Suprapubic skin (tissue), 4 donors: ENCODE results near the gene MPC1L.

Experiments
- EP300 ChIP-seq: sonication (generic); formaldehyde crosslinking; IDR thresholded peaks from one replicate; pipeline ENCODE4 v1.6.1; 2017; ENCODE audit warnings: antibody characterized with exemption
- POLR2A ChIP-seq, 2 donors: fragments of 450-650 bp; IDR thresholded peaks; one replicate each; pipeline ENCODE4 v1.6.1; 2017; ENCODE audit warnings: antibody characterized with exemption in 2 of 2, mild to moderate bottlenecking in 2 of 2, moderate library complexity in 2 of 2
- POLR2AphosphoS5 ChIP-seq, 3 donors: sonication (generic); formaldehyde crosslinking; IDR thresholded peaks; one replicate each; pipeline ENCODE4 v1.6.1; 2017; ENCODE audit warnings: antibody characterized with exemption in 3 of 3
- TF ChIP-seq, protein P1 (sequence below), 2 donors: fragments of 200-600 bp in 1 of 2; fragments of 450-650 bp in 1 of 2; sonication (generic) in 1 of 2; IDR thresholded peaks; one replicate each; pipeline ENCODE4 v1.5.1; 2016 to 2019; ENCODE audit warnings: antibody characterized with exemption in 2 of 2, mild to moderate bottlenecking in 1 of 2, moderate library complexity in 1 of 2

DNA sequence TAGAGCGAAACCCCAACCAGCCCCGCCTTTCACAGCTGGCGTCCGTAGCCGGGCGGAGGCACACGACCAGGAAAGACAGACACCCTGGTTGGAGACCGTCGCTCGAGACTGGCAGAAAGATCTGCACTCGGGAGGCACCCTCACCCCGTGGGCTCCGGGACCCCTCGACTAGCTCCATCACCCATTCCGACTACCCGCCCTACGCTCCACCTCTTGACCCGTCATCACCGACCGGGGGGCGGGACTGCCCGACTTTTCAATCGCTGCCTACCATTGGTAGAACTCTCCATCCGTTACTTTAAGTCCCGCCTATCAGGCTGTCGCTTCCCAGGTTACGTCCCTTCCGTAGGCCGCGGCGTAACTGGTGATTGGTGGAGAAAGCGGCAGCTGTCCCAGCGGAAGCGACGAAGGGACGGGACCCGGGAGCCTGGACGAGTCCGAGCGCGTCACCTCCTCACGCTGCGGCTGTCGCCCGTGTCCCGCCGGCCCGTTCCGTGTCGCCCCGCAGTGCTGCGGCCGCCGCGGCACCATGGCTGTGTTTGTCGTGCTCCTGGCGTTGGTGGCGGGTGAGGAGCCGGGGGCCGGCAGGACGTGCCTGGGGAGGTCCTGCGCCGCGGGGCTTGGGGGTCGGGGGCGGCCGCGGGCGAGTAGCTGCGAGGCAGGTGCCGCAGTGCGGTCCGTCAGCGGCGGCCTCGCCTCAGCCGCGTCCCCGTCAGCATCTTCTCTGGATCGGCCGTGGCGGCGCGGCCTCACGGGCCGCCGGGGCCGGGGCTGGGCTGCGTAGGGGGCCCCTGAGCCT lies 42.5 kb upstream of the MPC1L start, which contains the start of gene ATP6AP2:
- TF ChIP-seq, protein P1, sequence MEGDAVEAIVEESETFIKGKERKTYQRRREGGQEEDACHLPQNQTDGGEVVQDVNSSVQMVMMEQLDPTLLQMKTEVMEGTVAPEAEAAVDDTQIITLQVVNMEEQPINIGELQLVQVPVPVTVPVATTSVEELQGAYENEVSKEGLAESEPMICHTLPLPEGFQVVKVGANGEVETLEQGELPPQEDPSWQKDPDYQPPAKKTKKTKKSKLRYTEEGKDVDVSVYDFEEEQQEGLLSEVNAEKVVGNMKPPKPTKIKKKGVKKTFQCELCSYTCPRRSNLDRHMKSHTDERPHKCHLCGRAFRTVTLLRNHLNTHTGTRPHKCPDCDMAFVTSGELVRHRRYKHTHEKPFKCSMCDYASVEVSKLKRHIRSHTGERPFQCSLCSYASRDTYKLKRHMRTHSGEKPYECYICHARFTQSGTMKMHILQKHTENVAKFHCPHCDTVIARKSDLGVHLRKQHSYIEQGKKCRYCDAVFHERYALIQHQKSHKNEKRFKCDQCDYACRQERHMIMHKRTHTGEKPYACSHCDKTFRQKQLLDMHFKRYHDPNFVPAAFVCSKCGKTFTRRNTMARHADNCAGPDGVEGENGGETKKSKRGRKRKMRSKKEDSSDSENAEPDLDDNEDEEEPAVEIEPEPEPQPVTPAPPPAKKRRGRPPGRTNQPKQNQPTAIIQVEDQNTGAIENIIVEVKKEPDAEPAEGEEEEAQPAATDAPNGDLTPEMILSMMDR (IDR thresholded peaks at IDR 0.05), result no peak
- peak; percentile 16 to 74 for TF ChIP-seq POLR2A (IDR thresholded peaks at IDR 0.05)
- peak in 2 of 3 donors; percentile 6 to 62 for TF ChIP-seq POLR2AphosphoS5 (IDR thresholded peaks at IDR 0.05)
- TF ChIP-seq EP300, result no peak
